HT1080 (cell line): ENCODE results near the gene S100A10. TPM values are rescaled to one million over a fixed set of nuclear protein-coding genes. Genes with fewer than 3 reads are reported as not detected.
A peak's percentile ranks its signal among the peaks of the same experiment; 100 is the strongest.

ENCODE experiments used
- DNase-seq: peaks from one replicate; pipeline ENCODE4 v3.0.0-alpha.2; 2015; ENCODE audit warnings: low read depth
- total RNA-seq: library from RNA; depleted of rRNA; stranded (reverse); fragments of >200 nt; shearing (Covaris generic); gene quantifications from 2 replicates; pipeline ENCODE4 v1.2.3, GENCODE V29; 2014

Gene S100A10
- total RNA-seq, 1 experiment from 2014 or later = 367 TPM

GRCh38 chr1:151988405-151988923 lies 5.2 kb downstream of the S100A10 start:
- DNase-seq = peak; percentile 97

- DNase-seq = no peak
Observed at GRCh38 chr1:151986501-151987190, 7.0 kb downstream of the S100A10 start.

GRCh38 chr1:151985768-151986167 lies 7.9 kb downstream of the S100A10 start:
- no peak for DNase-seq

GRCh38 chr1:151985270-151985669 lies 8.4 kb downstream of the S100A10 start:
- no peak for DNase-seq

- DNase-seq = peak; percentile 27
Observed at GRCh38 chr1:151984313-151984956, 9.2 kb downstream of the S100A10 start.

- DNase-seq = no peak
Observed at GRCh38 chr1:151982300-151983005, 11.2 kb downstream of the S100A10 start.

- peak; percentile 75 for DNase-seq
Observed at GRCh38 chr1:151981178-151981525, 12.5 kb downstream of the S100A10 start.

- peak; percentile 93 for DNase-seq
Observed at GRCh38 chr1:151980287-151981177, 13.1 kb downstream of the S100A10 start.

GRCh38 chr1:151978922-151979321 lies 14.7 kb downstream of the S100A10 start:
- no peak for DNase-seq

GRCh38 chr1:151977662-151978230 lies 15.9 kb downstream of the S100A10 start:
- DNase-seq = no peak

GRCh38 chr1:151976858-151977257 lies 16.8 kb downstream of the S100A10 start:
- DNase-seq = peak; percentile 77

- DNase-seq = no peak
Observed at GRCh38 chr1:151976015-151976343, 17.7 kb downstream of the S100A10 start.

- no peak for DNase-seq
Observed at GRCh38 chr1:151975311-151976014, 18.2 kb downstream of the S100A10 start.

GRCh38 chr1:151972542-151973248 lies 21.0 kb downstream of the S100A10 start:
- DNase-seq = peak; percentile 84

- DNase-seq = no peak
Observed at GRCh38 chr1:151970626-151971025, 23.0 kb downstream of the S100A10 start.

GRCh38 chr1:151970128-151970527 lies 23.5 kb downstream of the S100A10 start:
- no peak for DNase-seq

- DNase-seq = no peak
Observed at GRCh38 chr1:151968791-151969399, 24.8 kb downstream of the S100A10 start.

GRCh38 chr1:151968058-151968457 lies 25.6 kb downstream of the S100A10 start:
- peak; percentile 71 for DNase-seq

- DNase-seq = no peak
Observed at GRCh38 chr1:151967091-151967490, 26.6 kb downstream of the S100A10 start.
